HG03103 (cell line): ENCODE measurements around the gene SLC22A14.
"Not testable (repeated sequence)": the region's sequence is repeated elsewhere in the genome, so short reads cannot be mapped to it uniquely, and the experiment has no call there.

Experiments
- ATAC-seq: cut with Tn5 transposase; IDR thresholded peaks from one replicate; pipeline ENCODE4 v1.9.1; 2021; ENCODE audit warnings: low read depth; ENCODE audit not compliant: unreplicated experiment

SLC22A14 gene

GRCh38 chr3:38268522-38268921 is 13.6 kb upstream of the SLC22A14 start:
- peak; percentile 50 for ATAC-seq

- ATAC-seq: no peak
Measured at GRCh38 chr3:38270606-38271005, 11.5 kb upstream of the SLC22A14 start.

GRCh38 chr3:38271553-38271952 is 10.5 kb upstream of the SLC22A14 start:
- ATAC-seq: no peak

- no peak for ATAC-seq
Measured at GRCh38 chr3:38274864-38275649, 7.0 kb upstream of the SLC22A14 start.

GRCh38 chr3:38275658-38276057 is 6.4 kb upstream of the SLC22A14 start:
- no peak for ATAC-seq

GRCh38 chr3:38276081-38276916 is 5.8 kb upstream of the SLC22A14 start:
- no peak for ATAC-seq

DNA sequence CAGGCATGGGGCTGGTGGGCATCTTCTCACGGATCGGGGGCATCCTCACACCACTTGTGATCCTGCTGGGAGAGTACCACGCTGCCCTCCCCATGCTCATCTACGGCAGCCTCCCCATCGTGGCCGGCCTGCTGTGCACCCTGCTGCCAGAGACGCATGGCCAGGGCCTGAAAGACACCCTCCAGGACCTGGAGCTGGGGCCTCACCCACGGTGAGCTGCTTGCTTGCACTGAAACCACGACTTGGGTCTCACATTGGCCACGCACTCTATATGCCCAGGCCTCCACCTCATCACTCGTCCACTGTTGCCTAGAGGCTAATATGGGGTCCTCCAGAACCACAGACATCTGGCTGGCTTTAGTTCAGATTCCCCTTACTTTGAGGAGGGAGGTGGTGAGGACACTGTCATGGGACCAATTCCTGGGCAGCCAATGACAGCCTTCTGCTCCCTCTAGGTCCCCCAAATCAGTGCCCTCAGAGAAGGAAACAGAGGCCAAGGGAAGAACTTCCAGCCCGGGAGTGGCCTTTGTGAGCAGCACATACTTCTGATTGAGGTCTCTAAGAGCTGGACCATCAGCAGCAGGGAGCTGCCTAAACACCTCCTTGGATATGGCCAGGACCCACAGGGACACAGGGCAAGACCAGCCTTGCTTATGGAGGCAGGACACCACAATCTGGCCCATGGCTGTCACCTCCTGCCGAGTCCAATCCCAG is 5.0 kb upstream of the SLC22A14 start:
- ATAC-seq: no peak

GRCh38 chr3:38278841-38279240 is 3.3 kb upstream of the SLC22A14 start:
- ATAC-seq: no peak

DNA sequence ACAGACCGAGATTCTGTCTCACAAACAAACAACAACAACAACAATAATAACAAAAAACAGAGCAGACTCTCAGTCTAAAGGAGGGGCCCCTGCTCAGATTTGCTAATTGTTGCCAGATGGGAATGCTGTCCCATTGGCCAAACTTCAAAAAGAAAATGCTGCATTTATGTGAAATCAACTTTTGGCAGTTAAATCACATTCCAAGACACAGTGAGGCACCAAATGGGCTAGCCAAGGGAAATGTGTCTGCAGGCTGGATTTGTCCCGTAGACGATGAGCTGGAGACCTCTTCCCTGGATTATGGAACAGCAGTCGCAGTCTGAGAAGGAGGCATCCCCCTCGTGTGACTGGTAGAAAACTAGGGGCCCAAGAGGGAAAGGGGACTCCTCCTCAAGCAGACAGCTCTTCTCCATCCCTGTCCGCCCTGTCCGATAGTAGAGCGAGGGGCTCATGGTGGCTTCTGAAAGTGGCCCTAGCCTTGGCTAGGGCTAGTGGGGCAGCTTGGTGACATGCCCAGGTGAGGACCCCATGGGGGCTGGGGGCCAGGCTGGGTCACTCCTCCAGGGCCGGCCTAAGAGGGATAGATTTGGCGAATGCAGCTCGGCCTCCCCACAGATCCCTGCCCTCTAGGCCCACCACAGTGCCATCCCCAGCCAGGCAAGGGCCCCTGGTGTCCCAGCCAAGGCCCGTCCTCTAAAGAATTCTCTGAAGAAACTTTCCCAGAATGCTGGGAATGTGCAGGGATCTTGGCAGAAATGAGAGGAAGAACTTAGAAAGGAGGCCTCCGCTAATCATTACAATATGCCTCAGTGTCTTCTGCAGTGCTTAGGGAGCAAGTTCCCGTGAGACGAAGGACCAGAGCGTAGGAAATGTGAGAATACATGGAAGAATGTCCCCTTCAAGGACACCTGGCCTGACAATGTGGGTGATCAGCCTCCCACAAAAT is 2.0 kb downstream of the SLC22A14 start:
- ATAC-seq: no peak

DNA sequence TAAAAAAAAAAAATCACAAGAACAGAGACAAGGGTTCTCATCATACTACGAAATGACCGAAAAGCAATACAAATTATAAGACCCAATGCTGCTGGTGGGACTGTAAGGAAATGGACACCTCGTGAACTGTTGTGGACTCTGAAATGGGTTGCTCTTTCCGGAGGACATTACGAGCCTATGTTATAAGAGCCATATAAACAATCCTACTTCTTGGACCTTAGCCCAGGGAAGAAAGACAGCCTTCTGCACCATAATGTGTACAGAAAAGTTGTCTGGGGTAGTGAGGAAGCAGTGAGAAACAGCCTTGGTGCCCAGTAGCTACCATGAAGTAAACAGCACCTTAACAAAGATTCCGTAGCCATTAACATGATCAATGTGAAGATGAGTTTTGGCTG is 2.7 kb downstream of the SLC22A14 start:
- no peak for ATAC-seq

DNA sequence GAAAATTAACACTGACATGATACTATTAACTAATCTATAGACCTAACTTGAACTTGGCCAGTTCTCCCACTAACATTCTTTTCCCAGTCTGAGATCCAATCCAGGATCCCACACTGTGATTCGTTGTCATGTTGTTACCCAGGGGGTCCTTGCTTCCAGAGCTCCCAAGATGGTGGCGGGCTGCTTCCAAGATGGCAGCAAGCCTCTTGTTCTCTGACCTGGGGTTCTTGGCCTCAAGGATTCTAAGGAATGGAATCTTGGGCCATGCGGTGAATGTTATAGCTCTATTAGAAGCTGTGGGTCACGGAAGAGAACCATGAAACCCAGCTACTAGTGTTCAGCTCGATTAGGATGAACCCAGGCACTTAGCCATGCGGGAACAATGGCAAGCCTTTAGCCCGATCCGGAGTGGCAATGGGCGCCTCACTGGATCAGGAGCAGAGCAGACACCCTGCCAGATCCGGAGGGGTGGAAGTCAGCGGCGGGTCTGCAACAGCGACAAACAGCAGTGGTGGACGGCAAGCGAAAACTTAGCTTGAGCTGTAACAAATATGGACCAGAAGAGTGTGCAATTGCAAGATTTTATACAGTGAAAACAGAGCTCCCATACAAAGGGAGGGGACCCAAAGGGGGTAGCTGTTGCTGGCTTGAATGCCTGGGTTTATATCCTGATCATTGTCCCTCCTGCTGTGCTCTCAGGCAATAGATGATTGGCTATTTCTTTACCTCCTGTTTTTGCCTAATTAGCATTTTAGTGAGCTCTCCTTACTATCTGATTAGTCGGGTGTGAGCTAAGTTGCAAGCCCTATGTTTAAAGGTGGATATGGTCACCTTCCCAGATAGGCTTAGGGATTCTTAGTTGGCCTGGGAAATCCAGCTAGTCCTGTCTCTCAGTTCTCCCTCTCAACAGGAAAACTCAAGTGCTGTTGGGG is 7.5 kb downstream of the SLC22A14 start:
- ATAC-seq: not testable (repeated sequence)

GRCh38 chr3:38297053-38297452 is 15.0 kb downstream of the SLC22A14 start:
- ATAC-seq: not testable (repeated sequence)

DNA sequence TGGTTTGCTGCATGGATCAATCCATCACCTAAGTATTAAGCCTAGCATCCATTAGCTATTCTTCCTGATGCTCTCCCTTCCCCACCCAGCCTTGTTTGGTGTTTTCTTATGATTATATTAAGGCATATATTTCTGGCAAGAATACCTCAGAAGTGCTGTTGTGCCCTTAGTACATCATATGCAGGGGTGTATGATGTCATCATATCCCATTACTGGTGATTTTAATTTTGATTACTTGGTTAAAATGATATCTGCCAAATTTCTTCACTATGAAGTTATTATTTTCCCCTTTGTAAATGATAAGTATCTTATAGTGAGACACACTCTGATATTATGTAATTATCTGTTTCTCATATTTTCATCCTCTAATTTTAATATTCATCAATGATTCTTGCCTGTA is 15.4 kb downstream of the SLC22A14 start:
- ATAC-seq: no peak

DNA sequence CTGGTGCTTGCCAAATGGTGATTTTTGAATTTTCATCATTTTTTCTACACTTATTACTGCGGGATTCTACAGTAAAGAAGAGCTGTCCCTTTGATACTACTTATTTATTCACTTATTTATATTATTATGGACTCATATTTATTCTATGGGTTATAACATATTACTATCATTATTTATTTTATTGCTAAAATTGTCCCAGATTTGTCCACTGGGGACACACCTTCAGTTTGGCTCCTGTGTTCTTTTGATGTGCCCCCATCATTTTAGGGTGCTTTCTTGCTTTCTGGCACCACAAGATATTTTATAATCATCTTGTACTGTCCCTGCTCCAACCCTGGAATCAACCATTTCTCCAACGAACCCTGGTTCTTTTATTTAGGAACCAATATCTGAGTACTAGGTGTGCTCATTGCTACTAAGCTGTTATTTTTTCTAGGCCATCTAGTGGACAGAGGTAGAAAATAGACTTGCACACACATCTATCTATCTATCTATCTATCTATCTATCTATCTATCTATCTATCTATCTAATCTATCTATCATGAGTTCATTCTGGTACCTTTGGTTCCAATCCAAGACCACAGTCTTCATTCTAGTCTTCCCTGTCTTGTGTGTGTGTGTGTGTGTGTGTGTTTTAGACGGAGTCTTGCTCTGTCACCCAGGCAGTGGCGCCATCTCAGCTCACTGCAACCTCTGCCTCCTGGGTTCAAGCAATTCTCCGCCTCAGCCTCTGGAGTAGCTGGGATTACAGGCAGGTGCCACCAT is 16.0 kb downstream of the SLC22A14 start:
- ATAC-seq: no peak

- no peak for ATAC-seq
Measured at GRCh38 chr3:38306941-38307340, 24.8 kb downstream of the SLC22A14 start.

DNA sequence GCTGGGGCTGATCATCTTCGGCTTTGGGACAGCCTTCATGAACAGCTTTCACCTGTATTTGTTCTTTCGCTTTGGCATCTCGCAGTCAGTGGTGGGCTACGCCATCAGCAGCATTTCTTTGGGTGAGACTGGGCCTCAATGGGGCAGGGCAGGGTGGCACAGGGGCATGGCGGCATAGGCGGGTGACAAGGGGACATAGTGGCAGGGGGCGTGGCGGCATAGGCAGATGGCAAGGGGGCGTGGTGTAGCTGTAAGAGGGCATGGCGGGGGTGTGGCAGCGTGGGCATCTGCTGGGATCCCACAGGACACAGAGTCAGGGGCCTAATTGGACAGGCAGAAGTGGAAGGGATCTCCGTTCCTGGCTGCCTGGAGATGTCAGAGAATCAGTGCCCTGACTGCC is 25.5 kb downstream of the SLC22A14 start:
- ATAC-seq: no peak

DNA sequence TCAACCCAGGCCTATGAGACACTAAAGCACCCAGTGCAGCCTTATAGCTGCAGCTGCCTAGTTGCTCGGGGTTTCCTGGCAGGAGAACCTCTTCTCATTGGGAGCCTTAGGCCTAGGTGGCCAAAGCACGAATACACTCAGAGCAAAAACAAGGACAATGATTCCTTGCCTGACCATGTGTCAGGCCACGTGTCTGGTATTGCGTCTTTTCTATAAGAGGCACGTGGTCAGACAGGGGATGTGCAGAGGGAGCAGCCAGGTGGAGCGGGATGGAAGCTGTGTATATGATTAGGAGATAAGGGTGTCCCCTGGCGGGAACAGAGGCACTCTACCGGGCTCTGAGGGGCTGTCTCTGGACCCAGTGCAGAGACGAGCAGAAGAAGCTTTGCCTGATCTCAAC is 26.4 kb downstream of the SLC22A14 start:
- ATAC-seq: no peak

GRCh38 chr3:38311476-38311875 is 29.4 kb downstream of the SLC22A14 start:
- no peak for ATAC-seq
